ENCODE results near the gene EHBP1.

Gene EHBP1

GRCh38 chr2:62964050-62964449, 258.5 kb downstream of the EHBP1 start:
- no peak for DNase-seq (ENCODE audit: low read depth)

GRCh38 chr2:62964671-62965070, 259.2 kb downstream of the EHBP1 start:
- no peak for DNase-seq (ENCODE audit: low read depth)

GRCh38 chr2:62966991-62967390, 261.5 kb downstream of the EHBP1 start:
- no peak for DNase-seq (ENCODE audit: low read depth)

GRCh38 chr2:62968168-62968567, 262.7 kb downstream of the EHBP1 start:
- no peak for DNase-seq (ENCODE audit: low read depth)

GRCh38 chr2:62968668-62969067, 263.2 kb downstream of the EHBP1 start:
- DNase-seq (ENCODE audit: low read depth), result no peak

GRCh38 chr2:62971936-62972335, 266.4 kb downstream of the EHBP1 start:
- DNase-seq (ENCODE audit: low read depth), result no peak

GRCh38 chr2:62972601-62973000, 267.1 kb downstream of the EHBP1 start:
- DNase-seq (ENCODE audit: low read depth), result no peak

GRCh38 chr2:62974999-62975398, 269.5 kb downstream of the EHBP1 start:
- no peak for DNase-seq (ENCODE audit: low read depth)

- DNase-seq (ENCODE audit: low read depth), result no peak
Observed at GRCh38 chr2:62991605-62992004, 286.1 kb downstream of the EHBP1 start.

- DNase-seq (ENCODE audit: low read depth), result no peak
Observed at GRCh38 chr2:62992561-62992960, 287.0 kb downstream of the EHBP1 start.

- DNase-seq (ENCODE audit: low read depth), result no peak
Observed at GRCh38 chr2:62994206-62994605, 288.7 kb downstream of the EHBP1 start.

GRCh38 chr2:62996534-62997186, 291.1 kb downstream of the EHBP1 start:
- DNase-seq (ENCODE audit: low read depth), result no peak

- DNase-seq (ENCODE audit: low read depth), result no peak
Observed at GRCh38 chr2:62998949-62999348, 293.4 kb downstream of the EHBP1 start.

- peak; percentile 26 for DNase-seq (ENCODE audit: low read depth)
Observed at GRCh38 chr2:62999905-63000304, 294.4 kb downstream of the EHBP1 start.

- DNase-seq (ENCODE audit: low read depth), result no peak
Observed at GRCh38 chr2:63000801-63001200, 295.3 kb downstream of the EHBP1 start.

GRCh38 chr2:63001576-63001975, 296.1 kb downstream of the EHBP1 start:
- no peak for DNase-seq (ENCODE audit: low read depth)

GRCh38 chr2:63003351-63003750, 297.8 kb downstream of the EHBP1 start:
- DNase-seq (ENCODE audit: low read depth), result no peak

GRCh38 chr2:63007813-63008458, 302.4 kb downstream of the EHBP1 start:
- DNase-seq (ENCODE audit: low read depth), result no peak

- no peak for DNase-seq (ENCODE audit: low read depth)
Observed at GRCh38 chr2:63008838-63009237, 303.3 kb downstream of the EHBP1 start.

- DNase-seq (ENCODE audit: low read depth), result no peak
Observed at GRCh38 chr2:63009490-63009889, 304.0 kb downstream of the EHBP1 start.

GRCh38 chr2:63012541-63012940, 307.0 kb downstream of the EHBP1 start:
- DNase-seq (ENCODE audit: low read depth), result peak; percentile 71

GRCh38 chr2:63013438-63013837, 307.9 kb downstream of the EHBP1 start:
- no peak for DNase-seq (ENCODE audit: low read depth)

GRCh38 chr2:63015389-63015788, 309.9 kb downstream of the EHBP1 start:
- no peak for DNase-seq (ENCODE audit: low read depth)

- DNase-seq (ENCODE audit: low read depth), result no peak
Observed at GRCh38 chr2:63018439-63018838, 312.9 kb downstream of the EHBP1 start.
